ENCODE measurements around the gene DNM1.
"Not testable (repeated sequence)": the region's sequence is repeated elsewhere in the genome, so short reads cannot be mapped to it uniquely, and the experiment has no call there.

Gene DNM1

GRCh38 chr9:128178806-128179431 lies 24.3 kb upstream of the DNM1 start:
- no peak for DNase-seq (ENCODE audit: low read depth)

- DNase-seq (ENCODE audit: low read depth), result no peak
Measured at GRCh38 chr9:128180001-128180400, 23.2 kb upstream of the DNM1 start.

GRCh38 chr9:128180447-128180846 lies 22.7 kb upstream of the DNM1 start:
- DNase-seq (ENCODE audit: low read depth), result no peak

GRCh38 chr9:128181480-128181879 lies 21.7 kb upstream of the DNM1 start:
- not testable (repeated sequence) for DNase-seq (ENCODE audit: low read depth)

- no peak for DNase-seq (ENCODE audit: low read depth)
Measured at GRCh38 chr9:128182893-128183588, 20.1 kb upstream of the DNM1 start.

DNA sequence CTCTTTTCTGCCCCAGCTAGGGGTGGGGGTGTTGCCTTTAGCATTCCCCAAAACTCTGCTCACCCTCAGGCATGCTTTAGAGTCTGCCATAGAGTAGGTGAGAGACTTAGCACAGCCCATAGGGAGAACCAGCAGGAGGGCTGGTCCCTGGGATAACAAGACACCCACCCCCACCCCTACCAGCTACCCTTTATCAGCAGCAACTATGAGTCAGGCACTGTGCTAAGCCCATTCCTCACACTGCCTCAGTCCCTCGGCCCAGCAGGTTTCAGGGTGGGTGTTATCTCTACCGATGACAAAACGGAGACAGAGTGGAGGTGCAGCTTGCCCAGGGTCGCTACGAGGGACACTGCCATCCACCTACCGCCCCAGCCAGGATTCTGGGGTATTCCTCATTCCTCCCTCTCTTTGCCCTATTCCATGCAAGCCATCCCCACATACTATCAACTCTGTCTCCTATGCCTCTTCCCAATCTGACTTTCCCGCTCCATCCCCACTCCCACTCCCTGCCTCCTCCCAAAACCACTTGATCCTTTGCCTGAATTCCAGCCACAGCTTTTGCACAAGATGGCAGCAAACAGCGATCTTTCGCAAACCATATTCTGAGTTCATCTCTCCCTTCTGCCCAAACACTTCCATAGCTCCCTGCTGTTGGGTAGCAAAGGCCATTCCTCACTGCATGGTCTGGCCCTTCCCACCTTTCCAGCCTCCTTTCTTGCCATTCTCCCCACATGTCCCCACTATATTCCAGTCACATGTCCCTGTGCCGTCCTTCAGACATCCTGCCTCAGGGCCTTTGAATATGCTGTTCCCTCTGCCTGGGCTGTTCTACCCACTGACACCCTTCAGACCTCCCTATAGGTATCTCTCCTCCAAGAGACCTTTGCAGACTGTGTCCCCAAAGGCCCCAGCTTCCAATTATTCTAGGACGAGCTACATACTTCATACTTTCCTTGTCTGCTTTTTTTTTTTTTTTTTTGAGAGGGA lies 16.9 kb upstream of the DNM1 start:
- DNase-seq (ENCODE audit: low read depth), result no peak

DNA sequence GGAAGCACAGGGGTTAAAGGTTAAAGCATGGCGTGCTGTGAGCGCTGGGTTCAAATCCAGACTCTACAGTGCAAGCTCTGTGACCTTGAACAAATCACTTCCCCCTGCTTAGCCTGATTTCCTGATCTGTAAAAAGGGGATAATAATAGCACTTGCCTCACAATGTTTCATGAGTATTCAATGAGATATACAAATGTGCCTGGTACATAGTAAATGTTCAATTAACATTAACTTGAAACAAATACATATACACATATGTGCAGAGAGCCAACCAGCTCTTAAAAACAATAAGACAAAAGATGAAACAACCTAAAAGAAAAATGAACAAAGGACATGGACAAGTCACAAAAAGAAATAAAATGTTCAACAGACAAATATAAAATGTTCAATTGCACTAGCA lies 15.8 kb upstream of the DNM1 start:
- DNase-seq (ENCODE audit: low read depth), result no peak

DNA sequence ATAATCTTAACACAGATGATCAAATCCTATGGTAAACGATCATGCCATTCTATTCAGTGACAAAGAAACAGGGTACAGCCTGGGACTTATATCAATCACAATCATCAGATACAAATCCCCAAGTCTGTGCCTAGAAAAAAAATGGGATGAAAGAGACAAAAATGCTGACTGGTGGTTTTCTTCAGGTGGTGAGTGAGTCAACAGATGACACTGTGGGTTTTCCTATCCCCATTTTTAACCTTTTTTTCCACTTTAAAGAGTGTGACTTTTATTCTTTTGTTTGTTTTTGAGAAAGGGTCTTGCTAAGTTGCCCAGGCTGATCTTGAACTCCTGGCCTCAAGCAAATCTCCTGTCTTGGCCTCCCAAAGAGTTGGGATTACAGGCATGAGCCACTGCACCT lies 15.0 kb upstream of the DNM1 start:
- no peak for DNase-seq (ENCODE audit: low read depth)

- DNase-seq (ENCODE audit: low read depth), result no peak
Measured at GRCh38 chr9:128190013-128190412, 13.2 kb upstream of the DNM1 start.

DNA sequence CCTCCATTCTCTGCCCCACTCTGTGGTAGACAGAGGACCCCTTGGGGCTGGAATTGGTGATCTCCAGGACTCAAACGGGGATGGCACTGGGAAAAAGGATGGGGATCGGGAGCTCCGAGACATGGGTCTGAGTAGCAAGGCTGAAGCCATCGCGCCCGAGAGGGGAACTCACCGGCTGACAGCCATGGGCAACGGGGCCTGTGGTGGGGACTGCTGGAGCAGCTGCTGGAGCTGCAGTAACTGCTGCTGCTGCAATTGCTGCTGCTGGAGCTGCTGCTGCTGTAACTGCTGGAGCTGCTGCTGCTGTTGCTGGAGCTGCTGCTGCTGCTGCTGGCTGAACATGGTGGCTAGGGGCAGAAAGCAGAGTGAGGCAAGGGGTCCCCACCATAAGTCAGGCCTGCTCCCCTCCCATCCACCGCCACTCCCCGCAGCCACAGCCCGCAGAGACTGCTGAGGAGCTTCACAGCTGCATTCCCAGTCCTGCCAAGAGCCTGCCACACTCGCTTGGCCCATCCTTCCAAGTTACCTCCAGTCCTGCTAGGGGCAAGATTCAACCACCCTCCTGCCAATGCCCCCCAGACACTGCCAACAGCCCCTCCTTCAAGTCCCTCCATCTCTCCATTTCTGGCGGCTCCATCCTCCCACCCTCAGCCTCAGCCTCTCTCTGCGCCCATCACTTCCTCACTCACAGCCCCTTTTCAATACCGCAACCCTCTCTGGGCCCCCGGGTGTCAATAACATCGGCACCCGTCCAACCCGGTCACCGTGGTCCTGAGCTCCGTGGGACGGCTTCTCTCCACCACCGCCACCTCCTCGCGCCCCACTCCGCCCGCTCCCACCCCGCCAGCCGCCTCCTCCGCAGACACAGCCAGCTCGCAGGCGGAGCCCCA lies 12.4 kb upstream of the DNM1 start:
- no peak for DNase-seq (ENCODE audit: low read depth)

DNA sequence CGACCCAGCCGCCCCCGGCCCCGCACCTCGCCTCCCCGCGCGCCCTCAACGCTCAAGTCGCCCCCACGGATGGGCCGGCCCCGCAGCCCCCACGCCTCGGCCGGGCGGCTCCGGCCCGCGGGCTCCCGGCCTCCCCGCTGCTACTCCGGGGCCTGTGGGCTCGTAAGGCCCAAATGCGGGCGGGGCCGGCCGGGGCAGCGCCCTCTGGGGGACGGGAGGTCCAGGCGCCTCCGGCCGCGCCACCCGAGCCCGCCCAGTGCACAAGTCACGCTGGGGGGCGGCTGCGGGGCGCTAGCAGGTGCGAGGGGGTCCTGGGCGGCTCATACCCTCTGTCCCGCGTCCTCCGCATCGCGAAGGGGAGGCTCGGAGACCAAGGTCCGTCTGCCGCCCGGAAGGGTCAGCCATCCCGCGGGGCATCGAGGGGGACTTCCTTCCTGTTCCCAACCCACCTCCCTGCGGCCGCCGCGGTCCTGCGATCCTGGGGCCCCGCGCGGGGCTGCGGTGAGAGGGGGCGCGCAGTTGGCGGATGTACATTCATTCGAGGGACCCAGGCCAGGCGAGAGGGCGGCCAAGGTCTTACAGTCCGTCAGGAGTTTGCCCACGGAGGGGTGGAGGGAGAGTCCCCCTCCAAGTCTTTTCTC lies 11.7 kb upstream of the DNM1 start, which contains the start of gene CIZ1:
Gene CIZ1 (minus strand): TSS at position 167 of the 641 bp plus-strand sequence. CDS start 715 bp downstream, outside the sequence.
- DNase-seq (ENCODE audit: low read depth), result peak; percentile 57

DNA sequence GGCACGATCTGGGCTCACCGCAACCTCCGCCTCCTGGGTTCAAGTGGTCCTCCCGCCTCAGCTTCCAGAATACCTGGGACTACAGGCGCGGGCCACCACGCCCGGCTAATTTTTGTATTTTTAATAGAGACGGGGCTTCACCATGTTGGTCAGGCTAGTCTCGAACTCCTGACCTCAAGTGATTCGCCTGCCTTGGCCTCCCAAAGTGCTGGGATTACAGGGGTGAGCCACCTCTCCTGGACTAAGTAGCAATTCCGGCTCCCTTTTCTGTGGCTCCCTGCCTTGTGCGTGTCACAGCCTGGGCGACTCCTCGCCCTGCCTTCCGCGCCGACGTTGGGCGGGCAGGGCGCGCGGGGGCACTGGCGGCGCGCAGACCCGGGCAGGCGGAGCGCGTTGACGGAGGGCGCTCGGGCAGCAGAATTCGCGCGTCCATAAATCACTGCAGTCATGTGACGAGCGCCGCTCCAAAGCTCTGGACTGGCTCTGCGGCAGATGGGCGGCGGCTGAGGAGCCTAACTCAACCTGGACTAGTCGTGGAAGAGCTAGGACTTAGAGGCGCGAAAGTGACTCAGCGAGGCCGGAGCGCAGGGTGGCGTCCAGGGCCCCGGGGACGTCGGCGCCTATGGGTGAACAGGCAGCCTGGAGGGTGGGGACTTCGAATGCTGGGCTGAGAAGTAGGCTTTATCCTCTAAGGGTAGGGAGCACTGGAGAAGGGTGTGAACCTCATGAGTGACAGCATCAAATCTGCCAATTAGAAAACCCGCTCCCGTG lies 10.4 kb upstream of the DNM1 start:
- peak; percentile 29 for DNase-seq (ENCODE audit: low read depth)

GRCh38 chr9:128193469-128194096 lies 9.6 kb upstream of the DNM1 start:
- DNase-seq (ENCODE audit: low read depth), result no peak

GRCh38 chr9:128201441-128202369 lies 1.5 kb upstream of the DNM1 start:
- no peak for DNase-seq (ENCODE audit: low read depth)

- DNase-seq (ENCODE audit: low read depth), result no peak
Measured at GRCh38 chr9:128202648-128203023, 543 bp upstream of the DNM1 start.

DNA sequence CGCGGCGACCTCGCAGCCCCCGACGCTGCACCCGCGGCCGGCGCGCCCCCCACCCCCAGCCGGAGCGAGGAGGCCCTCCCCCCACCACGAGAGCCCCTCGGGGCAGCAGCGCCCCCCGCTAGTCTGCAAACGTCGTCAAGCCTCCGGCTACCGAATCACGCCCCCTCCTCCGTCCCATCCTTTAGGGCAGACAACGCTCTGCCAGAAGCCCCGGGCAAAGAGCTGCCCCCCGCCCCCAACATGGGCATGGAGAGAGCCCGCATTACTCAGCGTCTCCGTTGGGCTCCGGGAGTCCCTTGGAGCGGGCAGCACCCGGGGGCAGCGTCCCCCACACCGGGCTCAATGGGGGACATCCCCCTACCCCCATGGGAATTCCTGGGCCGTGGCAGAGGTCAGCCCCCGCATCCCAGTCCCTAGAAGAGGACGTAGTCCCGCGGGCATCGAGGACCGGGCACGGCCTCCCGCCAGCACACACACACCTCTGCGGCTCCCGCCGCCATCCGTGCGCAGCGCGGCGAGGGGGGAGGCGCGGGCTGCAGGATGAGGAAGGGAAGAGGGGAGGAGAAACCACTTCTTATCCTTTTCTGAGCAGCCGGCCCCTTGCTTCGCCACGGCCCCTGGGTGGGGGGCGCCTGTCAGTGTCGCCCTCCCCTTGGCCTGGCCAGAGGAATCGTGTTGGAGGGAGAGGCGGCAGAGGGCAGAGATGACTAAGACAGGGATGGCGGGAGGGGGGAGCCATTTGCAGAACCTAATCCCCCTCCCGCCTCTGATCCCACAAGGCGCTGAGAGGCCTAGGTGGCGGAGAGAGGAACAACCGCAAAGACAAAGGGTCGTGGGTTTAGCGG lies 750 bp downstream of the DNM1 start:
- DNase-seq (ENCODE audit: low read depth), result no peak

GRCh38 chr9:128204858-128205257 lies 1.7 kb downstream of the DNM1 start:
- no peak for DNase-seq (ENCODE audit: low read depth)

All from stimulated activated CD4-positive, alpha-beta T cell treated with anti-CD3 and anti-CD28 coated beads, Interleukin-2, amount 100 ng/mL, for 4 hours (primary cell).